ENCODE measurements around the gene CFI.

DNA sequence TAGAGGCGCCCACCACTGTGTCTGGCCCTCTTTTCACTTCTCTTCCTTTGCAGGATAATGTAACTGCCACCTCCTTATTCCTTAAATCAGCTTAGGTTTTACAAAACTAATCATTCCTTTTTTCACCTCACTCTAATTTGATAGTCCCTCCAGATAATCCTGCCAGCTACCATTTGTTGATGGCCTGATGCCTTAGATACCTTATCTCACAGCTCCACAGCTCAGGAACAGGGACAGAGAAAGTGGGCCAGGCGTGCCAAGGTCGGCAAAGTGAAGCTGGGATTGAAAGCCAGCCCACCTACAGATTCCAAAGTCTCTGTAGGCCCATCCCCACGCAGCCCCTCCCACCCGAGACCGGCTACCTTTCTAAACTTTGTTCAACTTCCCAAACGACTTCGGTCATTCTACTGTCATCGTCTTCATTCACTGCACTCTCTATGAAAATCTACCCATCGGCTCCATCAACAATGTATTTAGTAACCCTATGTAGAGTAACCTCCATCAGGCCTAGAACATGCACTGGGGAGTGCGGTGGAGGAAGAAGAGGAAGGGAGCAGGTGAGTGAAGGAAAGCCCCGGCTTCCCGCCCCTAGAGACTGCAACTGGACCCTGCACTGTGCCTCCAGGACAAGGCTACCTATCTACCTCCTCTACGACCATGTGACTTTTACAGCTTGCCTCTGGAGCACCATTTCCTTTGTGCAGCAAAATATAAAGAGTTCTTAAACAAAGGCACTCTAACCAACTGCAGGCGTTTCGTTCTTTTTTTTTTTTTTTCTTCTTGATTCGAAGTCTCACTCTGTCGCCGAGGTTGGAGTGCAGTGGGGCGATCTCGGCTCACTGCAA, 100.0 kb downstream of the CFI start:
- TF ChIP-seq POLR2A (IDR thresholded peaks at IDR 0.05): no peak
- TF ChIP-seq, protein P1, sequence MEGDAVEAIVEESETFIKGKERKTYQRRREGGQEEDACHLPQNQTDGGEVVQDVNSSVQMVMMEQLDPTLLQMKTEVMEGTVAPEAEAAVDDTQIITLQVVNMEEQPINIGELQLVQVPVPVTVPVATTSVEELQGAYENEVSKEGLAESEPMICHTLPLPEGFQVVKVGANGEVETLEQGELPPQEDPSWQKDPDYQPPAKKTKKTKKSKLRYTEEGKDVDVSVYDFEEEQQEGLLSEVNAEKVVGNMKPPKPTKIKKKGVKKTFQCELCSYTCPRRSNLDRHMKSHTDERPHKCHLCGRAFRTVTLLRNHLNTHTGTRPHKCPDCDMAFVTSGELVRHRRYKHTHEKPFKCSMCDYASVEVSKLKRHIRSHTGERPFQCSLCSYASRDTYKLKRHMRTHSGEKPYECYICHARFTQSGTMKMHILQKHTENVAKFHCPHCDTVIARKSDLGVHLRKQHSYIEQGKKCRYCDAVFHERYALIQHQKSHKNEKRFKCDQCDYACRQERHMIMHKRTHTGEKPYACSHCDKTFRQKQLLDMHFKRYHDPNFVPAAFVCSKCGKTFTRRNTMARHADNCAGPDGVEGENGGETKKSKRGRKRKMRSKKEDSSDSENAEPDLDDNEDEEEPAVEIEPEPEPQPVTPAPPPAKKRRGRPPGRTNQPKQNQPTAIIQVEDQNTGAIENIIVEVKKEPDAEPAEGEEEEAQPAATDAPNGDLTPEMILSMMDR (IDR thresholded peaks at IDR 0.05): no peak
